22Rv1 (cell line): ENCODE measurements around the gene UGT2B17.

Source experiments
- CTCF ChIP-seq: fragments of 450-650 bp; IDR thresholded peaks from 2 replicates; pipeline ENCODE4 v1.5.1; 2017; ENCODE audit warnings: mild to moderate bottlenecking
- ZFX ChIP-seq: fragments of 450-650 bp; IDR thresholded peaks from 2 replicates; pipeline ENCODE4 v1.6.1; 2017; ENCODE audit warnings: antibody characterized with exemption, borderline replicate concordance

GRCh38 chr4:68489338-68489737 lies 86.8 kb downstream of the UGT2B17 start:
- TF ChIP-seq CTCF = no peak
- TF ChIP-seq ZFX = no peak
